Measurements from ENCODE around the gene SPHKAP.
"Not testable (repeated sequence)": the region's sequence is repeated elsewhere in the genome, so short reads cannot be mapped to it uniquely, and the experiment has no call there.

Gene SPHKAP

GRCh38 chr2:228023619-228024018, 157.9 kb downstream of the SPHKAP start:
- no peak for DNase-seq

DNA sequence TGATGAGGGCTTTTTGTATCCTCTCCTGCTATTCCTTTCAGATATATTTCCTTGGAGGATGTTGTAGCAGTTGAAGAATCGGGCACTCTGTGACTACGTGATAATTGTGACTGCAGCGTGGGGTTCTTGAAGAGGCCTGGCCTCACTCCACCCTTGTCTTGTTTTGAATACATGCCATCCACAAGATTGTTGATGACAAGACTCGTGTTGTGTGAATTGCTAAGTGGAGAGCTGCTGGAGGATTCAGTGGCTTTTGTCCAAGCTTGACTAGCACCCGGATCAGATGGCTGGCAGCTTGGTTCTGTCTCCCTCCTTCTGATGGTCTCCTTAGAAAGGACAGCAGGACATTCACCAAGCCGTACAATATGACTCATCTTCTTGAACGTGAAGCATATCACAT, 163.2 kb downstream of the SPHKAP start:
- DNase-seq, result no peak

GRCh38 chr2:228017784-228018183, 163.7 kb downstream of the SPHKAP start:
- DNase-seq, result no peak

- DNase-seq, result no peak
Measured at GRCh38 chr2:228016402-228016801, 165.1 kb downstream of the SPHKAP start.

GRCh38 chr2:228015741-228016140, 165.7 kb downstream of the SPHKAP start:
- DNase-seq, result no peak

DNA sequence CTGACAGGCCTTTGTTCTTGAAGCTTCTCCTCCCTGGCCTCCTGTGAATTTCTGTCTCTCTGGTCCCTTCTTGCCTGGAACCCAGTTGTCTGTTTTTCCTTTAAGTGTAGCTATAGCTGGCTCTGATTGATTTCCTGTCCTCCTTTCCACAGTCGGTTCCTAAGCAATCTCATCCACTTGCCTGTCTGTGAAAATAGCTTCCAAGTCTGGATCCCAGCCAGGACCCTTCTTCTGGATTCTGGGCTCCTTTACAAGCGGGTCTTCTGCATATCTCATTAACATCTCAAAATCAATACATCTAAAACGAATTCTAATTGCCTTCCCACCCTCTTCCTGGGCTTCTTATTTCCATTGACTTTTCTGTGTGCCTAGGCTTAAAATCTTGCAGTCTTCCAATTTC, 185.1 kb downstream of the SPHKAP start:
- no peak for DNase-seq

DNA sequence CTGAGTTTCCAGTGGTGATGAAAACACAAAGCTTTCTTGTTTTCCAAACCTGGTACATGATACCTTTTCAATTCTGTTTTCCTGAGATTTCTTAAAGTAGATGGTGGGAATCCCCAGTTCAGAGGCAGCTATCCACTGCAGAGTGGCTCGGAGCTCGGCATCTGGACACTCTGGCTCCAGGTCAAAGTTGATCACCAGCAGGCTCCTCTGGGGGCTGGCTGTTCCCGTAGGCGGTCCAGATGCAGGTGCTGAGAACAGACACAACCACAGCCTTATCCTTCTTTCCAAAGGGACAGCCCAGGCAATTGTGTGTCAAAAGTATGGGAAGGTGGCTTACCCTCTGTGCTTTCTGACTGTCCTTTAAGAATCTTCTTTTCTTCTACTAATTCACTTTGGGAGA, 190.6 kb downstream of the SPHKAP start:
- DNase-seq, result no peak

- no peak for DNase-seq
Measured at GRCh38 chr2:227973241-227973640, 208.2 kb downstream of the SPHKAP start.

GRCh38 chr2:227971619-227972230, 209.8 kb downstream of the SPHKAP start:
- no peak for DNase-seq

- no peak for DNase-seq
Measured at GRCh38 chr2:227960317-227960716, 221.2 kb downstream of the SPHKAP start.

DNA sequence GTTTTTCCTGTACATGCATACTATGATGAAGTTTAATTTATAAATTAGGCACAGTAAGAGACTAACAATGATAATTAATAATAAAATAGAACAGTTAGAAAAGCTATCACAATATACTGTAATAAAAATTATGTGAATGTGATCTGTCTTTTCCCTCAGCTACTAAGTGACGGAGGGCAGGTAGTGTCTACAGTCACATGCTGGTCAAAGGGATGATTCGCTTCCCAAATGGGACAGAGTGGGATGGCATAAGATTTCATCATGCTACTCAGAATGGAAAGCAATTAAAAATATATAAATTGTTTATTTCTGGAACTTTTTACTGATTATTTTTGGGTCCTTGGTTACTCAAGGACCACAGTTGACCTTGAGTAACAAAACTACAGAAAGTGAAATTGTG, 238.5 kb downstream of the SPHKAP start:
- no peak for DNase-seq

GRCh38 chr2:227942021-227942420, 239.5 kb downstream of the SPHKAP start:
- DNase-seq, result no peak

DNA sequence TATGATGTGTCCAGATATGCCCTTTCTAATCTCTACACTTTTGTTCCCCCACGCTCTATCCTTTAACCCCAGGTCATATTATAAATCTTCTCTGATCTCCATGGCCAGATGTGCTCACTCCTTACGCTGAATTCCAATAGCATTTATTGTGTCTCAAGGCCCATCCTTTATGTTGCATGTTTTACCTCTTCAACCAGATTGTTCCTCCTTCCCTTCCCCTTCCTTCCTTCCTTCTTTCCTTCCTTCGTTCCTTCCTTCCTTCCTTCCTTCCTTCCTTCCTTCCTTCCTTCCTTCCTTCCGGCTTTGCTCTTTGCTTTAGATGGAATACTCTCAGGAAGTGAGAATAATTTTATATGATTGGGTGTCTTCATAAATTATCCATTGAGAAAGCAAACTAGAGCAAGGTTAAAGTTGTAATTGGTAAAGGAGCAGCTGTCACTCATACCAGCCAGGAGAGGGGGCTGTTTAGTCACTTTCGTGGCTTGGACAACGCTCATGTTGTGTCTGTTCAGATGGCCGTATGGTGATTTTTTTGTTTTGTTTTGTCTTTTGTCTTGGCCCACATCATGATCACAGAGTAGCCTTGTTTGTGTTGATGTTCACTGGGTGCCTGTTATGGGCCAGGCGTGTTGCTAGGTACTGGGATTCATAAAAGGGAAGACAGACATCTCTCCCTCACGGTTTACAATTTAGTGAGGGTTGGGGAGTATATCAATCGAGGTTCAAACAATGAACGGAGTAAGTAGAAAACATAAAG, 242.0 kb downstream of the SPHKAP start:
- DNase-seq, result peak; percentile 5 to 6

GRCh38 chr2:227936249-227936648, 245.2 kb downstream of the SPHKAP start:
- not testable (repeated sequence) for DNase-seq

GRCh38 chr2:227933884-227934283, 247.6 kb downstream of the SPHKAP start:
- DNase-seq, result no peak

DNA sequence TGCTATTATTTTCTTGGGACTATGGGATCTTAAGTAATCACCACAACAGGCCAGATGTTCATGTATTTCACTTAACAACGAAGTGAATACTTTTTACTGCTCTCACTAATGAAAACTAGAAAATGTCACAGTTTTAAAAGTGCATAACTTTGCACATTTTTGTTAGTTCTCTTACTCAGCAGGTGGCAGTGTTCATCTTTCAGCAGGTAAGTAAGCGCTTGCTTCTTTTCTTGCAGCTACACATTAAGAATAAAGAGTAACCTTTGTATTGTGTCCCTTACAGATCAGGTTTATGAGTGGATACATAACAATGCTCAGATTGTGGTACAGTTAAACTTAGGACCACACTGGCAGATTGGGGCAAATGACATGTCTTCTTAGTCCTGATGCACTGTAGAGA, 249.1 kb downstream of the SPHKAP start:
- no peak for DNase-seq

GRCh38 chr2:227932001-227932400, 249.5 kb downstream of the SPHKAP start:
- no peak for DNase-seq
